Body of pancreas (tissue), 4 donors: ENCODE measurements around the gene ARPC1A.

Source experiments
- POLR2A ChIP-seq, 3 donors: fragments of 450-650 bp; IDR thresholded peaks; one replicate each; pipeline ENCODE4 v1.6.1; 2016; ENCODE audit warnings: antibody characterized with exemption in 3 of 3, mild to moderate bottlenecking in 2 of 3
- TF ChIP-seq, protein P1 (sequence below), 7 experiments: fragments of 450-650 bp in 4 of 7; fragments of 200-600 bp in 3 of 7; sonication (generic) in 3 of 7; IDR thresholded peaks; one replicate each; pipeline ENCODE4 v1.5.1; 2016 to 2019; ENCODE audit warnings: antibody characterized with exemption in 7 of 7

DNA sequence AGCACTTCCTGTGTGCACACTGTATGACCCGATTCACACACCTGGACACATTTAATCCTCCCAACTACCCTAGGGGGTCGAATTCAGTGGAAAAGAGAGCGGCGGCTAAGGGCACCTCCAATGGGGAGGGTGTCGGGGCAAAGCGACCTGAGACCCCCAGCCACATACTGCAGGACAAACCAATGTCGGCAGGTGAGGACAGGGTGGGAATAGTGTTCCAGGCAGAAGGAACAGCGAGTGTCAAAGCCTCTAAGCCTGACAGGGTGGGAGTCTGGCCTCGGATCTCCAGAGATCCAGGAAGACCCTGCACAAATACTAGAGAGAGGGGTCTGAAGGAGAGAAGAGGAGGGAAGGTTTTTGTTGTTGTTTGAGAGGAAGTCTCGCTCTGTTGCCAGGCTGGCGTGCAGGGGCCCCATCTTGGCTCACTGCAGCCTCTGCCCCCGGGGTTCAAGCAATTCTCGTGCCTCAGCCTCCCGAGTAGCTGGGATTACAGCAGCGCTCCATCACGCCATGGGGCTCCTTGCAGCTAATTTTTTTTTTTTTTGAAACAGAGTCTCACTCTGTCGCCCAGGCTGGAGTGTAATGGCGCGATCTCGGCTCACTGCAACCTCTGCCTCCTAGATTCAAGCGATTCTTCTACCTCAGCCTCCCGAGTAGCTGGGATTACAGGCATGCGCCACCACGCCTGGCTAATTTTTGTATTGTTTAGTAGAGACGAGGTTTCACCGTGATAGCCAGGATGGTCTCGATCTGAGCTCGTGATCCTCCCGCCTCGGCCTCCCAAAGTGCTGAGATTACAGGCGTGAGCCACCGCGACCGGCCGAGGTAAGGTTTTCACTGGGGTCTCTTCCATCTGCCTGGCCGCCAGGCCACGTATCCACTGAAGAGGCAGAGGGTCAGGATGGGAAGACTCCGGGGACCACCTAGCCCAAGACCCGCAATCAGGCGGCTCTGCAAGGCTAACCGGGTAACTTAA, 47.7 kb downstream of the ARPC1A start:
- TF ChIP-seq, protein P1, sequence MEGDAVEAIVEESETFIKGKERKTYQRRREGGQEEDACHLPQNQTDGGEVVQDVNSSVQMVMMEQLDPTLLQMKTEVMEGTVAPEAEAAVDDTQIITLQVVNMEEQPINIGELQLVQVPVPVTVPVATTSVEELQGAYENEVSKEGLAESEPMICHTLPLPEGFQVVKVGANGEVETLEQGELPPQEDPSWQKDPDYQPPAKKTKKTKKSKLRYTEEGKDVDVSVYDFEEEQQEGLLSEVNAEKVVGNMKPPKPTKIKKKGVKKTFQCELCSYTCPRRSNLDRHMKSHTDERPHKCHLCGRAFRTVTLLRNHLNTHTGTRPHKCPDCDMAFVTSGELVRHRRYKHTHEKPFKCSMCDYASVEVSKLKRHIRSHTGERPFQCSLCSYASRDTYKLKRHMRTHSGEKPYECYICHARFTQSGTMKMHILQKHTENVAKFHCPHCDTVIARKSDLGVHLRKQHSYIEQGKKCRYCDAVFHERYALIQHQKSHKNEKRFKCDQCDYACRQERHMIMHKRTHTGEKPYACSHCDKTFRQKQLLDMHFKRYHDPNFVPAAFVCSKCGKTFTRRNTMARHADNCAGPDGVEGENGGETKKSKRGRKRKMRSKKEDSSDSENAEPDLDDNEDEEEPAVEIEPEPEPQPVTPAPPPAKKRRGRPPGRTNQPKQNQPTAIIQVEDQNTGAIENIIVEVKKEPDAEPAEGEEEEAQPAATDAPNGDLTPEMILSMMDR (IDR thresholded peaks at IDR 0.05): no peak
- no peak for TF ChIP-seq POLR2A (IDR thresholded peaks at IDR 0.05)
